NCI-H2171 (cell line): ENCODE results near the gene KIF4B.
A peak's percentile ranks its signal among the peaks of the same experiment; 100 is the strongest.
"Not testable (repeated sequence)": the region's sequence is repeated elsewhere in the genome, so short reads cannot be mapped to it uniquely, and the experiment has no call there.

ENCODE experiments used
- DNase-seq: peaks from one replicate; lab custom pipeline; 2025; lab: John Stamatoyannopoulos, UW

Gene KIF4B

GRCh38 chr5:155013526-155013925 lies at the start of gene KIF4B:
KIF4B (plus strand) TSS chr5:155013755; CDS start chr5:155013860, 105 bp downstream.
- no peak for DNase-seq

- DNase-seq: no peak
Observed at GRCh38 chr5:154966081-154966841, 47.3 kb upstream of the KIF4B start.

GRCh38 chr5:154966874-154967273 lies 46.7 kb upstream of the KIF4B start:
- no peak for DNase-seq

- DNase-seq: no peak
Observed at GRCh38 chr5:154967421-154968024, 46.0 kb upstream of the KIF4B start.

GRCh38 chr5:154968953-154969352 lies 44.6 kb upstream of the KIF4B start:
- DNase-seq: no peak

- no peak for DNase-seq
Observed at GRCh38 chr5:154970759-154971158, 42.8 kb upstream of the KIF4B start.

GRCh38 chr5:154971501-154971900 lies 42.1 kb upstream of the KIF4B start:
- DNase-seq: no peak

GRCh38 chr5:154972476-154973080 lies 41.0 kb upstream of the KIF4B start:
- DNase-seq: peak; percentile 7

GRCh38 chr5:154976082-154976481 lies 37.5 kb upstream of the KIF4B start:
- not testable (repeated sequence) for DNase-seq

- DNase-seq: no peak
Observed at GRCh38 chr5:154977409-154977808, 36.1 kb upstream of the KIF4B start.

- DNase-seq: not testable (repeated sequence)
Observed at GRCh38 chr5:154978294-154978693, 35.3 kb upstream of the KIF4B start.

- no peak for DNase-seq
Observed at GRCh38 chr5:154984946-154985516, 28.5 kb upstream of the KIF4B start.

GRCh38 chr5:154986151-154986550 lies 27.4 kb upstream of the KIF4B start:
- no peak for DNase-seq

GRCh38 chr5:154989626-154990025 lies 23.9 kb upstream of the KIF4B start:
- DNase-seq: no peak

- DNase-seq: no peak
Observed at GRCh38 chr5:154993461-154993860, 20.1 kb upstream of the KIF4B start.

GRCh38 chr5:154995679-154996078 lies 17.9 kb upstream of the KIF4B start:
- no peak for DNase-seq

- DNase-seq: no peak
Observed at GRCh38 chr5:154997746-154998145, 15.8 kb upstream of the KIF4B start.

GRCh38 chr5:154999865-155000264 lies 13.7 kb upstream of the KIF4B start:
- no peak for DNase-seq

GRCh38 chr5:155001523-155001922 lies 12.0 kb upstream of the KIF4B start:
- no peak for DNase-seq

- not testable (repeated sequence) for DNase-seq
Observed at GRCh38 chr5:155002722-155003121, 10.8 kb upstream of the KIF4B start.

GRCh38 chr5:155004138-155004744 lies 9.3 kb upstream of the KIF4B start:
- DNase-seq: no peak

- DNase-seq: not testable (repeated sequence)
Observed at GRCh38 chr5:155006265-155006664, 7.3 kb upstream of the KIF4B start.
